Measurements from ENCODE around the gene GNG14.

DNA sequence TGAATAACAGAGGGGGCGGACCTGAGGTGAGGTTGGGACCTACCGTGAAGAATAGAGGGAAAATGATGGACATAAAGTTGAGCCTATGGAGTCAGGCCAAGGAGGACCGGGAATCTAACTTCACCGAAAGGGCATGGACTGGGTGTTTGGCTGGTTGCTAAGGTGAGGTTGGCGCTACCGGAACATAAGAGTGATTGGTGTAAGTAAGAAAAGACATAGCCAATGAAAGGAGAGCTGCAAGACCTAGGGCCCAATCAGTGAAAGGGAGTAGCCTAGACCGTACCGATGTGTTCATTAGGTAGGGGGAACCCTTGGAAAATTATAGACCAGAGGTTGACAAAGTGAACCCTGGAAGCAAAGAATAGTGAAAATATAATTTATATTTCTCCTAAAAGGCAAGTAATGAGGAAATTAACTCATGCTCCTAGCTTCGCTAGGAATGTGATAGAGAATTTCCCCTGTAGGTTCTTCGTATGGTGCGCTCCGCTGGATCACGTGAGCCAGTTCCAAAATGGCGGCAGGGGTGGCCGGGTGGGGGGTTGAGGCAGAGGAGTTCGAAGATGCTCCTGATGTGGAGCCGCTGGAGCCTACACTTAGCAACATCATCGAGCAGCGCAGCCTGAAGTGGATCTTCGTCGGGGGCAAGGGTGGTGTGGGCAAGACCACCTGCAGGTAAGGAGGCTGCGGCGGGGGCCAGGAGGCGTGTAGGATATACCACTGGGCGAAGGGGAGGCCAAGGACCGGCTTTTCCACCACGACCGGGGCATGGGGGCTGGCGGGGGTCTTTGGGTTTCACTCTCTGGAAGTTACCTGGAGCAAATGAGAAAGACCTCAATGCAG, 49.4 kb downstream of the GNG14 start, which contains the start of gene GET3:
- TF ChIP-seq, protein P1, sequence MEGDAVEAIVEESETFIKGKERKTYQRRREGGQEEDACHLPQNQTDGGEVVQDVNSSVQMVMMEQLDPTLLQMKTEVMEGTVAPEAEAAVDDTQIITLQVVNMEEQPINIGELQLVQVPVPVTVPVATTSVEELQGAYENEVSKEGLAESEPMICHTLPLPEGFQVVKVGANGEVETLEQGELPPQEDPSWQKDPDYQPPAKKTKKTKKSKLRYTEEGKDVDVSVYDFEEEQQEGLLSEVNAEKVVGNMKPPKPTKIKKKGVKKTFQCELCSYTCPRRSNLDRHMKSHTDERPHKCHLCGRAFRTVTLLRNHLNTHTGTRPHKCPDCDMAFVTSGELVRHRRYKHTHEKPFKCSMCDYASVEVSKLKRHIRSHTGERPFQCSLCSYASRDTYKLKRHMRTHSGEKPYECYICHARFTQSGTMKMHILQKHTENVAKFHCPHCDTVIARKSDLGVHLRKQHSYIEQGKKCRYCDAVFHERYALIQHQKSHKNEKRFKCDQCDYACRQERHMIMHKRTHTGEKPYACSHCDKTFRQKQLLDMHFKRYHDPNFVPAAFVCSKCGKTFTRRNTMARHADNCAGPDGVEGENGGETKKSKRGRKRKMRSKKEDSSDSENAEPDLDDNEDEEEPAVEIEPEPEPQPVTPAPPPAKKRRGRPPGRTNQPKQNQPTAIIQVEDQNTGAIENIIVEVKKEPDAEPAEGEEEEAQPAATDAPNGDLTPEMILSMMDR (IDR thresholded peaks at IDR 0.05) = no peak
- TF ChIP-seq POLR2A (IDR thresholded peaks at IDR 0.05) = peak in 1 of 2 donors; percentile 54
- TF ChIP-seq POLR2AphosphoS5 (IDR thresholded peaks at IDR 0.05) = peak; percentile 54 to 87 (median 56)
- no peak for TF ChIP-seq EP300 (IDR thresholded peaks at IDR 0.05)
